HepG2 (cell line): ENCODE measurements around the gene PIAS1. TPM values are rescaled to one million over a fixed set of nuclear protein-coding genes. Genes with fewer than 3 reads are reported as not detected.
"Not testable (repeated sequence)": the region's sequence is repeated elsewhere in the genome, so short reads cannot be mapped to it uniquely, and the experiment has no call there.

Experiments
- ATAC-seq: fragments of 200-7000 bp; cut with Tn5 transposase; 3 replicates; pipeline ENCODE4 v1.9.1; 2020; ENCODE audit warnings: mild to moderate bottlenecking, moderate library complexity
- BruUV-seq: library from RNA; stranded (reverse); fragments of 400-500 nt; replicated peaks from 2 replicates; lab custom pipeline; 2021; lab: Mats Ljungman, UMichigan
- CTCF ChIA-PET: fragments of 300-600 bp; formaldehyde crosslinking; extraction: SDS; loops from one replicate; lab custom pipeline; 2021; ENCODE audit warnings: low total read pairs, inconsistent platforms, low intra/inter-chr PET ratio; lab: Yijun Ruan, JAX
- POLR2A ChIA-PET: fragments of 350-600 bp; sonication (Branson Sonifier 250); formaldehyde crosslinking; loops from one replicate; lab custom pipeline; 2020; ENCODE audit warnings: antibody characterized with exemption, inconsistent platforms; lab: Yijun Ruan, JAX
- DNase-seq: peaks from one replicate; pipeline ENCODE4 v3.0.0-alpha.2; 2015; ENCODE audit warnings: low spot score
- FAIRE-seq: peaks from 3 replicates; lab custom pipeline; 2011; peaks lifted over from hg19 to GRCh38; lab: Jason Lieb, UNC
- H2AFZ ChIP-seq: one replicate; pipeline ENCODE4 v1.6.1; 2011; ENCODE audit warnings: low read length, inconsistent platforms
- H3K27ac ChIP-seq: fragments of 300-600 bp; 3 replicates; pipeline ENCODE4 v1.8.0; 2011; ENCODE audit warnings: mixed run types, mild to moderate bottlenecking, mixed read lengths, low read length, inconsistent platforms; ENCODE audit not compliant: insufficient read depth; ENCODE audit errors: extremely low read length
- H3K27me3 ChIP-seq, 2 experiments: fragments of 200-600 bp in 1 of 2; 2 replicates in 1 of 2; 3 replicates in 1 of 2; pipeline versions ENCODE4 v1.6.0 to v1.8.0; 2011; ENCODE audit warnings: low read length in 2 of 2, mild to moderate bottlenecking in 2 of 2, moderate library complexity in 2 of 2, inconsistent platforms in 1 of 2; ENCODE audit not compliant: insufficient read depth in 2 of 2, control insufficient read depth in 1 of 2
- H3K36me3 ChIP-seq, 2 experiments: fragments of 200-600 bp in 1 of 2; replicated peaks in 1 of 2; 2 replicates in 1 of 2; 3 replicates in 1 of 2; pipeline versions ENCODE4 v1.5.1 to v1.8.0; 2011; ENCODE audit warnings: low read length in 2 of 2, inconsistent platforms in 1 of 2; ENCODE audit not compliant: insufficient read depth in 2 of 2, control insufficient read depth in 1 of 2
- H3K4me1 ChIP-seq: 2 replicates; pipeline ENCODE4 v1.5.1; 2012; ENCODE audit warnings: low read length, inconsistent platforms; ENCODE audit not compliant: insufficient read depth
- H3K4me2 ChIP-seq: 2 replicates; pipeline ENCODE4 v1.6.0; 2011; ENCODE audit warnings: low read depth, low read length, inconsistent platforms
- H3K4me3 ChIP-seq, 3 experiments: fragments of 200-600 bp in 1 of 3; sonication (generic), shearing (Covaris generic) in 1 of 3; replicated peaks in 1 of 3; 2 replicates each; pipeline ENCODE4 v1.5.1; 2011 to 2016; ENCODE audit warnings: low read length in 3 of 3, inconsistent platforms in 2 of 3, low read depth in 2 of 3, mild to moderate bottlenecking in 2 of 3, control low read depth in 1 of 3, mixed read lengths in 1 of 3; ENCODE audit not compliant: insufficient read depth in 1 of 3
- H3K79me2 ChIP-seq: one replicate; pipeline ENCODE4 v1.6.1; 2011; ENCODE audit warnings: low read length, inconsistent platforms; ENCODE audit not compliant: insufficient read depth
- H3K9ac ChIP-seq: 2 replicates; pipeline ENCODE4 v1.6.0; 2011; ENCODE audit warnings: mild to moderate bottlenecking, low read depth, low read length, inconsistent platforms; ENCODE audit not compliant: insufficient read depth
- H3K9me3 ChIP-seq: 2 replicates; pipeline ENCODE4 v1.5.1; 2012; ENCODE audit warnings: mild to moderate bottlenecking, low read length
- H4K20me1 ChIP-seq: 2 replicates; pipeline ENCODE4 v1.6.0; 2011; ENCODE audit warnings: inconsistent platforms, mild to moderate bottlenecking, low read length, moderate library complexity; ENCODE audit not compliant: insufficient read depth
- GPN1 ChIP-seq: sonication (generic); formaldehyde crosslinking; IDR thresholded peaks from 2 replicates; pipeline ENCODE4 v1.5.1; 2020; ENCODE audit warnings: missing genetic modification reagents, borderline replicate concordance
- KDM6A ChIP-seq: IDR thresholded peaks from 2 replicates; pipeline ENCODE4 v1.6.1; 2016; ENCODE audit warnings: low read depth
- ZFP41 ChIP-seq: sonication (generic); formaldehyde crosslinking; IDR thresholded peaks from 2 replicates; pipeline ENCODE4 v1.4.0; 2020; ENCODE audit warnings: mild to moderate bottlenecking, missing genetic modification reagents, borderline replicate concordance
- ZIK1 ChIP-seq: sonication (generic); formaldehyde crosslinking; IDR thresholded peaks from 2 replicates; pipeline ENCODE4 v1.5.0; 2020; ENCODE audit warnings: mild to moderate bottlenecking, low read depth, missing genetic modification reagents, borderline replicate concordance
- ZNF121 ChIP-seq: sonication (generic); formaldehyde crosslinking; IDR thresholded peaks from 2 replicates; pipeline ENCODE4 v1.5.0; 2020; ENCODE audit warnings: mild to moderate bottlenecking, missing genetic modification reagents
- ZNF598 ChIP-seq: sonication (generic); formaldehyde crosslinking; IDR thresholded peaks from 2 replicates; pipeline ENCODE4 v1.5.1; 2020; ENCODE audit warnings: mild to moderate bottlenecking, missing genetic modification reagents, borderline replicate concordance
- ZZZ3 ChIP-seq: sonication (generic); formaldehyde crosslinking; IDR thresholded peaks from 2 replicates; pipeline ENCODE4 v1.4.0; 2020; ENCODE audit warnings: missing genetic modification reagents, mild to moderate bottlenecking, borderline replicate concordance
- WGBS: methylation state at CpG from one replicate; pipeline ENCODE4 v1.1.6; 2017; ENCODE audit warnings: low lambda C conversion rate; 5-methylcytosine and 5-hydroxymethylcytosine counted together
- in situ Hi-C: cut with HindIII; loops from 2 replicates; pipeline ENCODE4 v1.10.0; 2017; ENCODE audit warnings: low pct_unique_long_range_greater_than_20kb; ENCODE audit not compliant: extremely low pct_ligation_motif_present
- intact Hi-C: fragments of 100-400 bp; cut with micrococcal nuclease; formaldehyde crosslinking; loops from one replicate; pipeline ENCODE4 v1.10.0; 2022; ENCODE audit not compliant: unreplicated experiment
- polyA plus RNA-seq, 8 experiments: library from polyadenylated mRNA; depleted of rRNA in 3 of 8; stranded (reverse) in 7 of 8; unstranded in 1 of 8; fragments of >200 nt; fragmentation: Illumina TruSeq in 4 of 8; extraction: Trizol in 4 of 8; gene quantifications; 2 replicates each; pipeline versions ENCODE4 v1.2.1 to v1.2.3, GENCODE V29; 2011 to 2016; ENCODE audit warnings: low read depth in 4 of 8, missing spikeins in 1 of 8, mixed read lengths in 1 of 8; ENCODE audit not compliant: insufficient read depth in 1 of 8
- total RNA-seq, 5 experiments: library from RNA; depleted of rRNA; stranded (reverse); fragments of >200 nt; fragmentation: Illumina TruSeq; extraction: Trizol; gene quantifications; 2 replicates each; pipeline ENCODE4 v1.2.3, GENCODE V29; 2016; ENCODE audit warnings: low read depth in 1 of 5

PIAS1 gene
- total and polyA plus RNA-seq, 2 of the 13 experiments (the other 11 are each of a cell fraction or from before 2014, with no cell fraction given) = 20.7 to 33.7 TPM

- intact Hi-C loops, H3K27me3 ChIP-seq, H3K27ac ChIP-seq, H3K79me2 ChIP-seq, ATAC-seq, H3K4me2 ChIP-seq, H3K9me3 ChIP-seq, H2AFZ ChIP-seq, H4K20me1 ChIP-seq, BruUV-seq, FAIRE-seq, in situ Hi-C loops, POLR2A ChIA-PET, H3K4me1 ChIP-seq, H3K4me3 ChIP-seq, CTCF ChIA-PET, DNase-seq, H3K9ac ChIP-seq: not testable (repeated sequence)
- 100% methylated on average over 2 of the region's 2 CpGs for WGBS
- peaks cover 6 to 39% of the 10 kb centered on the region in 2 experiments; a peak in 4 of 5 replicates for H3K36me3 ChIP-seq
Observed at GRCh38 chr15:68172037-68172436, 117.9 kb downstream of the PIAS1 start.

- WGBS = 93% methylated on average over 4 of the region's 4 CpGs
- in situ Hi-C loops (no loop called here), intact Hi-C loops (no loop called here)
- Histone ChIP-seq H3K4me1 (no peaks in the 10 kb centered on the region), H2AFZ (no peak overlapping the region), H3K79me2 (no peaks in the 10 kb centered on the region), H3K9me3 (no peaks in the 10 kb centered on the region), H3K4me2 (no peak overlapping the region), H3K36me3 (peaks cover 9 to 49% of the 10 kb centered on the region in 2 experiments), H4K20me1 (no peaks in the 10 kb centered on the region), H3K4me3 (no peak overlapping the region), H3K27me3 (no peaks in the 10 kb centered on the region; a peak in 1 of 5 replicates), H3K9ac (no peak overlapping the region), H3K27ac (no peak overlapping the region)
- CTCF ChIA-PET = no interaction called here
- no TSS peak for BruUV-seq
- no peak for ATAC-seq
- FAIRE-seq = no peak
- TF ChIP-seq GPN1 (no peak), KDM6A (CRISPR knock-in tag) (no peak), ZIK1 (CRISPR knock-in tag) (no peak), ZNF121 (peak; percentile 61; the same call in 1 of the 2 replicates), ZNF598 (CRISPR knock-in tag) (no peak), ZZZ3 (CRISPR knock-in tag) (no peak), ZFP41 (CRISPR knock-in tag) (no peak)
- POLR2A ChIA-PET = no interaction called here
- DNase-seq = no peak
Observed at GRCh38 chr15:68173119-68173518, 119.0 kb downstream of the PIAS1 start.
